ENCODE measurements around the gene KIRREL1.
A peak's percentile ranks its signal among the peaks of the same experiment; 100 is the strongest.

Gene KIRREL1

DNA sequence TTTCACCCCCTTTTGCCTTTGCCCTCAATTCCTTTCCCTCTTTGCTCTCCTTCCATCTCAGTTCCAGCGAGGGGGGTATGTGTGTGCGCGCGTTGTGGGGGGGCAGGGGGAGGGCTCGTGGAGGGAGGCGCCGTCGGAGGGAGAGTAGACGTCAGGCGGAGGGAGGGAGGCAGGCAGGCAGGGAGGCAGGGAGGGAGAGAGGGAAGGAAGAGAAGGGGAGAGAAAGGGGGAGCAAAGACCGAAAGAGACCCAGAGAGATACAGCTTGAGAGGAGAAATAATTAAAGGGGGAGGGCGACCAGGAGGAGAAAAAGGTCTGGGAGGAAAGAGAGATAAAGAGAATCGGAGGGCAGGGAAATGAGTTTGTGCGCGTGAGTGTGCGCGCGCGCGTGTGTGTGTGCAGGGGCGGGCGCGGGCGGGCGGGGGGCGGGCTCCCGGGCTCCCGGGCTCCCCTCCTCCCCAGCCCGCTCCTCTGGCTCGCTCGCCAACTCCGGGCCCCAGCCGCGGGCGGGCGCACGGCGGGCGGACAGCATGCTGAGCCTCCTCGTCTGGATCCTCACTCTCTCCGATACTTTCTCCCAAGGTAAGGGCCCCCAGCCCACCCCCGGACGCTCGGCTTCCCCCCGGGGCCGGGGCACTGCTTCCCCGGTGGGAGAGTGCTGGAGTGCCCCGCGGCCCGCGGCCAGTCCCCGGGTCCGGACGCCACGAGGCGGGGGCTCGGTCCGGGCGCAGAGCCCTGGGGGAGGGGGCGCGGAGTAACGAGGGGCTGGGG, at the start of gene KIRREL1:
KIRREL1 (plus strand) TSS at position 499 of the 771 bp plus-strand sequence; CDS start at position 531, 32 bp downstream.
- peak; percentile 85 for DNase-seq (ENCODE audit: low read depth, low spot score)

DNA sequence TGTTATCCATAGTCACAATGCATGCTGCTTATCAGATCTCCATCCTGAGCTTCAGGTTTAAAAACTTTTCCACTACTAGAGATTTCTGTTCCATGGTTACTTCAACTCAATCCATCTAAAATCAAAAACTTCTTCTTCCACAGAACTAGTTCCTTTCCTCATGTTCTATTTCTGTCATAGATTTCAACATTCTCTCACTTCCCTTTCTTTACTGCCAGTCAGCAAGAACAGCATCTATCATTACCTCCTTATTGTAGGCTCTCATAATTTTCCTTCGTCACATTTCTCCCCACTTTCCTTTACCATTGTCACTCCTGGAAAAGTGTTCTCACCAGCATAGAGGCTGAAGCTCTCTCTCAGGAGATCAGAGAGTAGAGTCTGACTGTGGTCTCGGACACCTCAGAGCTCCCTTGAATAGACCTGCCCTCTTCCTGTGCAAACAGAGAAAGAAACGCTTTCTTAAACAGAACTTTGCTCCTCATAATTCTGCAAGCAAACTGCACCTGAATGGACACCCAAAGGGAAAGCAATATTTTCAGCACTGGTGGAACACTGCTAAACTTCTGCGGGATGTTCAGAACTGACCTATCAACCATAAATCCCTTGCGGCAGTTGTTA, 48.7 kb upstream of the KIRREL1 start:
- DNase-seq (ENCODE audit: low read depth, low spot score), result no peak

- DNase-seq (ENCODE audit: low read depth, low spot score), result peak; percentile 53
Measured at GRCh38 chr1:157948312-157949073, 45.0 kb upstream of the KIRREL1 start.

DNA sequence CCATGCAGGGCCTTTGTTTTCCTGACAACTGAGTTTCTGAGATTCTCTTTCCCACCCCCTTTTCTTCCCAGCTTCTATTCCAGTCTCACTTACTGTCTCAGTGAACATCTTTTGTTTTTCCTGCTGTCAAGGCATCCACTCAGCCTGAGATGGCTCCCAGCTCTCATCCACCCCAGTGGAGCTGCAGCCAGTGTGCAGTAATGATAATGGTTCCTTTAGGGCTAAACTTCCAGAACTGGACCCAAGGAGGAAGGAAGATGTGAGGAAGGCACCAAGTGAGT, 44.4 kb upstream of the KIRREL1 start:
- DNase-seq (ENCODE audit: low read depth, low spot score), result no peak

DNA sequence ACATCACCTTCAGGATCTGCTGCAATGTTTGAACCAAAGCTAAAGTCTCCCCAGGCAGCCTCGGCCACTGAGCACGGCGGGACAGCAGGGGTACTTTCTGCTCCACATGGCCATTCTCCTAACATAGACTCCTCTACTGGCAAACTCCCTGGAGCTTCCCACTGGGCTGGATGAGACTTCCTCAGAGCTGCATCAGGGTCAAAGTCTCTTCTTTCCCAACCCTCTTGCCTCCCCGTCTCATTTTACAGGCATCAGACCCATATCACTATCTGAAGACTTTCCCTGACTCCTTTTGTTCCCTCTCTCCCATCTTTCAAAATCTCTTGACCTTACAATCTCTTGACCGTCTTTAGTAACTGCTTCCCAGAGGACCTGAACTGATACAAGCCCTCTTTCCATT, 42.2 kb upstream of the KIRREL1 start:
- no peak for DNase-seq (ENCODE audit: low read depth, low spot score)

- DNase-seq (ENCODE audit: low read depth, low spot score), result no peak
Measured at GRCh38 chr1:157952601-157953000, 40.8 kb upstream of the KIRREL1 start.

DNA sequence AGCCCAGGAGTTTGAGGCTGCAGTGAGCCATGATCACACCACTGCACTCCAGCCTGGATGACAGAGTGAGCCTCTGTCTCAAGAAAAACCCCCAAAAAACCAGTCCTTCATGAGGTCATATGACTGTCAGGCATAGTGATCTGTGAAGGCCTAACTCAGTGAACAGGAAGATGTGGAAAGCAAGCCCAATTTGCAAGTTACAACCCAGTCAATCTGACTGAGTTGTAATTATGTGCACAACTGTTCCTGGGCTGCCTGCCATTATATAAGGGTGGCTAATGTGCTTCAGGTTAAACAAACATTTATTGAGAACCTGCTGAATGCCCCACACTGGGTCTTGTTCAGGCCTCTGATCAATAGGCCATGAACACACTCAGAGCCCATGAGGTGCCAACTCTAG, 38.2 kb upstream of the KIRREL1 start:
- no peak for DNase-seq (ENCODE audit: low read depth, low spot score)

DNA sequence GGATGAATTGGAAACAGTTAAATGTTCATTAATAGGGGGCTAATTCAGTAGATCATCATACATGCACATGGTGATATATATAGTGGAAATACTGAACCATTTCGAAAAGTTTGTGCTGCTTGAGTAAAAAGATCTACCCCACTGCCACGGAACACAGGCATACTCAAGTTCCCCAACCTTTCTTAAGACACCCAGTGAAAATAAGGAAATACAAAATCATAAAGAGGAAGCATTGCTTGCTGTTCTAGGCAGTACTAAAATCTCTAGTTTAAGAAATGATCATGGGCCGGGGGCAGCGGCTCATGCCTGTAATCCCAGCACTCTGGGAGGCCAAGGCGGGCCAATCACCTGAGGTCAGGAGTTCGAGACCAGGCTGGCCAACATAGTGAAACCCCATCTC, 37.6 kb upstream of the KIRREL1 start:
- no peak for DNase-seq (ENCODE audit: low read depth, low spot score)

- DNase-seq (ENCODE audit: low read depth, low spot score), result no peak
Measured at GRCh38 chr1:157956732-157957131, 36.7 kb upstream of the KIRREL1 start.

DNA sequence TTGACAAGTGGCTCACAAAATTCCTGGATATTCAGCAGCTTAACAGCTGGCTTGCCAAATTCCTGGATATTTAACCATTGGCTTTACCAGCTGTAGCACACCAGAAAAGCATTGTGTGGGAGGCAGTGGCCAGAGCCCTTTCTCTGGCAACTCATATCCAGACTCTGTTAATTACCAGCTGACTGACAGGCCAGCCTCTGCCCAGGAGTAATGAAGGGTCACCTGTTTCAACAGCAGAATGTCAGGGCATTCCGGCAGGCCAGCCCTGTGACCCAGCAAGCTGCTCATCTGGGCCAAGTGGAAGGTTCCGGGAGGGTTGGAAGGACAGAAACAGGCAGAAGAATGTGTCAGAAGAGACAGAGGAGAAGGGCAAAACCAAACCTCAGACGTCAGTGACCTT, 35.2 kb upstream of the KIRREL1 start:
- no peak for DNase-seq (ENCODE audit: low read depth, low spot score)

DNA sequence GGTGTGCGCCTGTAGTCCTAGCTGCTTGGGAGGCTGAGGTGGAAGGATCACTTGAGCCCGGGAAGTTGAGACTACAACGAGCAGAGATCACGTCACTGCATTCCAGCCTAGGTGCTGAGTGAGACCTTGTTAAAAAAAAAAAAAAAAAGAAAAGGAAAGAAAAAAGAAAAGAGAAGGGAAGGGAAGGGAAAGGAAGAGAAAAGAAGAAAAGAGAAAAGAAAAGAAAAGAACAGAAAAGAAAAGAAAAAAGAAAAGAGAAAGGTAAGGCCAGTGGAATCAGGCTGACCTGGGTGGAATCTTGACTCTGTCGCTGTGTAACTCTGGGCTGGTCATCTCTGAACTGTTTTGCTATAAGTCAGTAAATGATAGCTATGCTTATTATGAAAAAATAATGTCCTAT, 33.7 kb upstream of the KIRREL1 start:
- DNase-seq (ENCODE audit: low read depth, low spot score), result no peak

GRCh38 chr1:157960773-157961172, 32.7 kb upstream of the KIRREL1 start:
- no peak for DNase-seq (ENCODE audit: low read depth, low spot score)

DNA sequence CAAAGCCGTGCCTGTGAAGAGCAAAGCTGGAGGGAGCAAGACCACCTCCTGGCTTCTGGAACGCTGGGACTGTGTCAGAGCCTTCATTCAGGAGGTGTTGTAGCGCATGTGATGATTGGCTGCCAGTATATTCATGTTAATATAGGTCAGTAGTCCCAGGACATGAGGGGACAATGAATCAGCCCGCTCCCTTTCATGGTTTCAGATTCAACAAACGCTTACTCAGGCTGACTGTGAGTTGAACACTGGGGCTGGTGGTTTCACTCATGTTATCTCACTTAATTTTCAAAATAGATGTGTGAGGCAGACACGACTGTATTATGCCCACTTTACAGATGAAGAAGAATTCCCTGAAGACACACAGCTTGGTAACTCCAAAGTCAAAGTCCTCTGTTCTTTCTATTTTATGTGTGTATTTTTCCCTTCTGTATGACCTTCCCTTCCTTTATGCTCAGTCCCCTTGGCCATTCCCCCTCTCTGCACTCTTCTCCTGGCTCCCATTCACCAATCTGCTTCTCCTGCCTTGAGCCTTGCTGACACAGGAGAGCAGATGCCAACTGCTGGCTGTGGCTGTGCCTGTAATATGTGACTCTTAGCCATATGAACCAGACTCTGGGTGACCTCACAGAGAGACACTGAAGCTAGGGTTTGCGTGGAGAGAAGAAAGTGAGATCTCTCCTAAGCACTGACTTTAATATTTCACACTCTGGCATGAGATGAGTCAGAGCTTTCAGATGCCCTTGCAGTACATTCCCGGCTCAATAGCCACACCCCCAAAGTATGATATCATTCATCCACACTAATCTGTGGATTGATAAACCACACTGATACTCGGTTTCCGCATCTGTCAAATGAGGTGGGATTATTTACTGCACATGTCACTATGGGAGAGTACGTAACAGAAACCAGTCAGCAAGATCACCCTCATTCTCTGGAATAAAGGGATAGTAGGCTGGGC, 31.4 kb upstream of the KIRREL1 start:
- peak; percentile 65 for DNase-seq (ENCODE audit: low read depth, low spot score)

GRCh38 chr1:157963713-157964112, 29.7 kb upstream of the KIRREL1 start:
- DNase-seq (ENCODE audit: low read depth, low spot score), result peak; percentile 83

DNA sequence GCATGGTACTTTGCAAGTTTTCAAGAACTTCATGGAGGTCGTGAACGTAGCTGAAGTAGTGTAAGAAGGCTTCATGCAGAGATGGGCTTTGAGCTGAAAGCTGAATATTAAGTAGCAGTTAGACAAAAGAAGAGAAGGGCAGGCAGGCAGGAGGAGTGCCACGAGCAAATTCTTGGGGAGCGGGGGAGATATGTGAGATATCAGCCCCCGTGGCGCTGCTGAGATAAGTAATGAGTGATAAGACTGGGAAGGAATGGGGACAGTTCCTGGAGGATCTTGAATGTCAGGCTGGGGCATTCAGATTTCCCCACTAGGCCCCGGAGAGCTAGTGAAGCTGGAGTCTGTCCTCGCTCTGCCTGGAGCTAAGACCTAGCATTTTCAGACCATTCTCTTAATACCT, 27.9 kb upstream of the KIRREL1 start:
- no peak for DNase-seq (ENCODE audit: low read depth, low spot score)

GRCh38 chr1:157966031-157966537, 27.4 kb upstream of the KIRREL1 start:
- peak; percentile 61 for DNase-seq (ENCODE audit: low read depth, low spot score)

GRCh38 chr1:157967205-157967604, 26.2 kb upstream of the KIRREL1 start:
- no peak for DNase-seq (ENCODE audit: low read depth, low spot score)

DNA sequence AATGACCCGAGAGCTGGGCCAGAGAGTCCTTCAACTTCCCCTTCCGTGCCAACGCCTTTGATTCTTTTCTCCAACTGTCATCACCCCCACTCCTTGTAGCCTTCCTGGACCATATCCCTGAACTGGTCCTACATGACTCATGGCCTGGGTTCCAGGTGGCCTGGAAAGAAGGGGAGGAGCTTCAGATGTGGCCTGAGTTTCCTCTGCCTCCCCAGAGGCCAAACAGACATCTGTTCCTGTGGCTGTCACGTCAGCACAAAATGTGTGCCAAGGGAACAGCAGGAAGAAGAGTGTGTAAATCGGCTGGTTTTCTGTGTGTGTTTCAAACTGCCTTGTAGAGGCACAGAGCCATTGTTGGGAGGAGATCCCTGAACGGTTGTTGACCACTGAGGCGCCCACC, 24.9 kb upstream of the KIRREL1 start:
- DNase-seq (ENCODE audit: low read depth, low spot score), result peak; percentile 37

DNA sequence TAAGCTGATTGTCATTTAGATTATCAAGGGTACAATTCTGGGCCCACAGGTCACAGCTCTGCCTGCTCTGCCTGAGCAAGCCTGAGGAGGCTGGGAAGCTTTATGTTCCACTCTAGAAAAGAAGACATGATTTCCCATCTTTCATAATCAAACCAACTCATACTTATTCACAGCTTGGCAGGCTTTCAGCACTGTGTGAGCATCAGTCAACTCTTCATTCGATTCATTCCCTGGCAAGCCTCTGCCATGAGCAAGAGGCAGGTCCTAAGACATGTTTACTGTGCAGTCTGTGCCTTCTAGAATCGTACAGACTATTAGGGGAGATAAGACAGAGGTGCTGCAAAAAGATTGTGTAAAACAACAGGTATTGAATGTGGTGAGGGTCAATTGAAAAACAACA, 24.5 kb upstream of the KIRREL1 start:
- peak; percentile 66 for DNase-seq (ENCODE audit: low read depth, low spot score)

DNA sequence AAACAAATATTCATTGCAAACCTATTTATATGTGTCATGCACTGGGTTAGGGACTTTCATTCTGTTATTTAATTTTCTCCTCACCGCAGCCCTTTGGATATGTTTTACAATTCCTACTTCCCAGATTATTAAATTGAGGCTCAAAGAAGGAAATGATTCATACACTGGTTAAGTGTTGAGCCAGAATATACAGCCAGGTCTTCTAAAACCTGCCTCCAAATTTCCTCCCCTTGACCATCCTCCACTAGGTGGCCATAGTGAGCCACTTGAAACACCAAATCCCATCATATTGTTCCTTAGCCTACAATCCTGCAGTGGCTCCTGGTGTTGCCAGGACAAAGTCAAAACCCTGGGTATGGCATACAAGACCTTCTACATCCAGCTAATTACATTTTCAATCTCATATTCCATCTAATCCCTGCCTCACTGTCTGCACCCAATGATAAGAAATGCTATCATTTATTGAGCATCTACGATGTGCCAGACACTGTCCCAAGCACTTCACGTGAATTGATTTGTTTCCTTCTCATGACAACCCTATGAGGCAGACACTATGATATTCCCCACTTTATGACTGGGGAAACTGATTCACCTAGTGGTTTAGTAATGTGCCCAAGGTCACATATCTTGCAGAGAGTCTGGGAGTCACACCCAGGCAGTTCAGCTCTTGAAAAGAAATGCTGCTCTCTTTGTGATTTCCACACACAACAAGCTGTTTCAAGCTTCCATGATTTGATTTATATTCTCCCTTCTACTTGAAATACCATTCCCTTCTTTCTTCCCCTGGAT, 23.6 kb upstream of the KIRREL1 start:
- DNase-seq (ENCODE audit: low read depth, low spot score), result peak; percentile 89

GRCh38 chr1:157971769-157972168, 21.7 kb upstream of the KIRREL1 start:
- DNase-seq (ENCODE audit: low read depth, low spot score), result no peak
